Astrocyte (in vitro differentiated cells and primary cell): Measurements from ENCODE around the gene CD300A.

Source experiments
- CTCF ChIP-seq: IDR thresholded peaks from 2 replicates; pipeline ENCODE4 v1.5.1; 2011; ENCODE audit warnings: low read depth, mild to moderate bottlenecking, inconsistent platforms, low read length, moderate library complexity; ENCODE audit not compliant: insufficient read depth
- EZH2 ChIP-seq: IDR thresholded peaks from 2 replicates; pipeline ENCODE4 v1.6.1; 2012; ENCODE audit warnings: mild to moderate bottlenecking, low read length, inconsistent platforms; ENCODE audit not compliant: insufficient read depth

DNA sequence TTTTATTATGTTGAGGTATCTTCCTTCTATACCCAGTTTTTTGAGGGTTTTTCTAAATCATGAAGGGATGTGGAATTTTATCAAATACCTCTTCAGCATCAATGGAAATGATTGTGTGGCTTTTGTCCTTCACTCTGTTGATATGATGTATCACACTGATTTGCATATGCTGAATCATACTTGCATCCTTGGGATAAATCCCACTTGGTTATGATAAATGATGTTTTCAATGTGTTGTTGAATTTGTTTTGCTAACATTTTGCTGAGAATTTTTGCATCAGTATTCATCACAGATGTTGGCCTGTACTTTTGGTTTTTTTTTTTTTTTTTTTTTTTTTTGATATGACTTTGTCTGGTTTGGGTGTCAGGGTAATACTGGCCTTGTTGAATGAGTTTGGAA is 41.7 kb downstream of the CD300A start:
- TF ChIP-seq CTCF (no peak), EZH2 (no peak)
